ENCODE measurements around the gene PLXNA2. TPM values are rescaled to one million over a fixed set of nuclear protein-coding genes. Genes with fewer than 3 reads are reported as not detected.

PLXNA2 gene
- total RNA-seq, 2 experiments from 2014 or later = 0.23 TPM; not detected in 1

DNA sequence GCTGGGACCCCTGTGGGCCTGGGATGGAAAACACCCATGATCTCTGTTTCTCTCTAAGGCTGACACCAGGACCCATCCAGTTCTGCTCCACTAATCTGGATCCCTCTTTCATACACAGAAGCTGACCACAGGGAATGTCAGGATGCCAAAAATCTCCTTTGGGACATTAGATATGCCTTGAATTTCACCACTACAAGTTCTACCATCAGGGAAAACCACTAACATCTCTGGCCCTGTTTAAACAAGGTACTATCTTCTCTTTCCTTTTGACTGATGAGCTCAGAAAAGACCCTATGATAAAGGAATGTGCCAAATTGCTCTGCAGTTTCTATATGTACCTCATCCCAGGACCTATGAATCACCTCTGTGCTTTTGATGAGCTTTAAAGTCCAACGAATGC is 10.2 kb upstream of the PLXNA2 start:
- no peak for DNase-seq (ENCODE audit: low spot score)
- H3K4me2 ChIP-seq (ENCODE audit: low read length) = no peak overlapping the region
- intact Hi-C loops (cut with micrococcal nuclease; ENCODE audit: unreplicated experiment) = no loop called here
- H3K79me2 ChIP-seq (ENCODE audit: insufficient read depth, low read depth, low read length) = no peaks in the 10 kb centered on the region
- H2AFZ ChIP-seq (ENCODE audit: low read length) = no peak overlapping the region
- H3K36me3 ChIP-seq (ENCODE audit: insufficient read depth, low read length) = no peaks in the 10 kb centered on the region
- no peak overlapping the region for H3K4me3 ChIP-seq (ENCODE audit: low read depth, low read length, poor library complexity, severe bottlenecking)
- no peak overlapping the region for H3K27ac ChIP-seq (ENCODE audit: low read depth, low read length, poor library complexity, severe bottlenecking)
- no peaks in the 10 kb centered on the region for H3K9me2 ChIP-seq (ENCODE audit: insufficient read depth, low read length)
- no TSS peak for BruUV-seq (replicated peaks)
- H3K4me1 ChIP-seq (ENCODE audit: insufficient read depth, low read length, poor library complexity, severe bottlenecking) = no peaks in the 10 kb centered on the region
- TF ChIP-seq, protein P1, sequence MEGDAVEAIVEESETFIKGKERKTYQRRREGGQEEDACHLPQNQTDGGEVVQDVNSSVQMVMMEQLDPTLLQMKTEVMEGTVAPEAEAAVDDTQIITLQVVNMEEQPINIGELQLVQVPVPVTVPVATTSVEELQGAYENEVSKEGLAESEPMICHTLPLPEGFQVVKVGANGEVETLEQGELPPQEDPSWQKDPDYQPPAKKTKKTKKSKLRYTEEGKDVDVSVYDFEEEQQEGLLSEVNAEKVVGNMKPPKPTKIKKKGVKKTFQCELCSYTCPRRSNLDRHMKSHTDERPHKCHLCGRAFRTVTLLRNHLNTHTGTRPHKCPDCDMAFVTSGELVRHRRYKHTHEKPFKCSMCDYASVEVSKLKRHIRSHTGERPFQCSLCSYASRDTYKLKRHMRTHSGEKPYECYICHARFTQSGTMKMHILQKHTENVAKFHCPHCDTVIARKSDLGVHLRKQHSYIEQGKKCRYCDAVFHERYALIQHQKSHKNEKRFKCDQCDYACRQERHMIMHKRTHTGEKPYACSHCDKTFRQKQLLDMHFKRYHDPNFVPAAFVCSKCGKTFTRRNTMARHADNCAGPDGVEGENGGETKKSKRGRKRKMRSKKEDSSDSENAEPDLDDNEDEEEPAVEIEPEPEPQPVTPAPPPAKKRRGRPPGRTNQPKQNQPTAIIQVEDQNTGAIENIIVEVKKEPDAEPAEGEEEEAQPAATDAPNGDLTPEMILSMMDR (conservative IDR thresholded peaks at IDR 0.05; ENCODE audit: low read length) = no peak
- no peak for TF ChIP-seq EZH2phosphoT487 (IDR thresholded peaks at IDR 0.05; ENCODE audit: borderline replicate concordance, low read depth, low read length)
- POLR2A ChIA-PET = interaction anchor here (0.6 kb wide), 2 partner anchors 22 to 69 kb away, joined by 3 to 5 read pairs; no protein-coding TSS in a partner anchor
- CTCF ChIA-PET (ENCODE audit: unreplicated experiment) = no interaction called here
- no peaks in the 10 kb centered on the region for H3K9me3 ChIP-seq (ENCODE audit: low read length)
- H4K20me1 ChIP-seq (ENCODE audit: insufficient read depth, low read length) = no peaks in the 10 kb centered on the region

DNA sequence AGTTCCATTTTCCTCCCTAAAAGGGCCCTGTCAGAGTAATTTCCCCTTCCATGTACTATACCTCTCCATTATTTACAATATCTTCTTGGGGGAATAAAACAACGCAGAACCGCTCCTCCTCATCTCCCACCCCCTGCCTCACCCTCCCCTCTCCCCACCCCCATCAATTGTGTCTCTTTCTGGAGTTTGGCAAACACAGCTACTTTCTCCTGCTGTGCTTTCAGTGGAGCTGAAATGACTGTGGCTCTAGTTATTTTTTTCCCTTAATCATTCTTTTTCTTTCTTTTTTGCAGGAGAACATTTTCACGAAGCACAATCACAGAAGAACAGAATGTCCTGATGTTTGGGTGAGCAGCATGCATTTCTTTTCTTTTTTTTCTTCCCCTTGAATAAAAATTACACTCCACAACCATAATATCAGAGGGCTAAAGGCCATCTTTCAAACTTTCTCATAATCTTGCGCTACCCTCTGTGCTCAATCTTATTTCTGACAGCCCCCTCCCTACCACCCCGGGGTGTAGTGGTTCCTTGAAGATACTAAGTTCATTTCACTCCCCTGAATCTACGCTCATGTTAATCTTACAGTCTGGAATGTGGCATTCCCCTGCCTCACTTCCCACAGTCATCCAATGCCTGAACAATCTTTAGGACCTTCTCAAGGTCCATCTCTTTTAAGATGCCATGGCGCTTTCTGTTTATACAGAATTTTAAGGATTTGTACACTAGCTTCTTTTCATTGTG is 8.8 kb upstream of the PLXNA2 start:
- Histone ChIP-seq H3K4me1 (ENCODE audit: insufficient read depth, low read length, poor library complexity, severe bottlenecking) (no peaks in the 10 kb centered on the region), H3K4me3 (ENCODE audit: low read depth, low read length, poor library complexity, severe bottlenecking) (no peak overlapping the region), H3K79me2 (ENCODE audit: insufficient read depth, low read depth, low read length) (no peaks in the 10 kb centered on the region), H3K36me3 (ENCODE audit: insufficient read depth, low read length) (no peaks in the 10 kb centered on the region), H4K20me1 (ENCODE audit: insufficient read depth, low read length) (no peaks in the 10 kb centered on the region), H2AFZ (ENCODE audit: low read length) (no peak overlapping the region), H3K4me2 (ENCODE audit: low read length) (no peak overlapping the region), H3K9me2 (ENCODE audit: insufficient read depth, low read length) (no peaks in the 10 kb centered on the region), H3K9me3 (ENCODE audit: low read length) (no peaks in the 10 kb centered on the region), H3K27ac (ENCODE audit: low read depth, low read length, poor library complexity, severe bottlenecking) (no peak overlapping the region)
- ChIA-PET CTCF (ENCODE audit: unreplicated experiment) (interaction anchor here (0.6 kb wide), 1 partner anchor 231 kb away, joined by 7 read pairs; no protein-coding TSS in a partner anchor), POLR2A (no interaction called here)
- TF ChIP-seq, protein P1 (conservative IDR thresholded peaks at IDR 0.05; ENCODE audit: low read length) = no peak
- no peak for TF ChIP-seq EZH2phosphoT487 (IDR thresholded peaks at IDR 0.05; ENCODE audit: borderline replicate concordance, low read depth, low read length)
- intact Hi-C loops (cut with micrococcal nuclease; ENCODE audit: unreplicated experiment) = no loop called here
- no TSS peak for BruUV-seq (replicated peaks)
- no peak for DNase-seq (ENCODE audit: low spot score)

All from OCI-LY7 (cell line).